WERI-Rb-1 (cell line): Measurements from ENCODE around the gene KLHL13.

ENCODE experiments used
- DNase-seq: peaks from one replicate; pipeline ENCODE4 v3.0.0-alpha.2; 2020
- H3K27ac ChIP-seq: fragments of 250-450 bp; sonication (Bioruptor Pico); 2 replicates; pipeline ENCODE4 v1.5.1; 2020; ENCODE audit warnings: mild to moderate bottlenecking, moderate library complexity
- H3K27me3 ChIP-seq: fragments of 250-450 bp; sonication (Bioruptor Pico); 2 replicates; pipeline ENCODE4 v1.5.1; 2021; ENCODE audit warnings: mild to moderate bottlenecking, low read depth, moderate library complexity; ENCODE audit not compliant: insufficient read depth, severe bottlenecking
- H3K36me3 ChIP-seq: fragments of 250-450 bp; sonication (Bioruptor Pico); 2 replicates; pipeline ENCODE4 v1.5.1; 2020; ENCODE audit warnings: mild to moderate bottlenecking, moderate library complexity
- H3K4me3 ChIP-seq: 2 replicates; pipeline ENCODE4 v1.5.1; 2011; ENCODE audit warnings: low read depth, mild to moderate bottlenecking, control low read depth, low read length
- H3K9me3 ChIP-seq: fragments of 250-450 bp; sonication (Bioruptor Pico); 2 replicates; pipeline ENCODE4 v1.5.1; 2021; ENCODE audit warnings: mild to moderate bottlenecking, moderate library complexity; ENCODE audit not compliant: severe bottlenecking
- CTCF ChIP-seq: IDR thresholded peaks from 2 replicates; pipeline ENCODE4 v1.5.1; 2011; ENCODE audit warnings: low read depth, mild to moderate bottlenecking, control low read depth, inconsistent platforms, low read length

Gene KLHL13

GRCh38 chrX:118116713-118117550, at the start of gene KLHL13:
Gene KLHL13, minus strand, starts transcription at chrX:118116810. Its CDS starts 88,337 bp downstream, at chrX:118028473.
- peaks cover 67% of the 10 kb centered on the region for H3K27me3 ChIP-seq
- no peaks in the 10 kb centered on the region for H3K9me3 ChIP-seq
- H3K36me3 ChIP-seq = no peaks in the 10 kb centered on the region
- no peak within 1 kb of the TSS for H3K27ac ChIP-seq
- no peak within 1 kb of the TSS for H3K4me3 ChIP-seq
- no peak for TF ChIP-seq CTCF
- DNase-seq = no peak

GRCh38 chrX:118164138-118164537, 47.5 kb upstream of the KLHL13 start:
- Histone ChIP-seq H3K27ac (no peak overlapping the region), H3K27me3 (peaks cover 27% of the 10 kb centered on the region), H3K9me3 (no peaks in the 10 kb centered on the region), H3K36me3 (no peaks in the 10 kb centered on the region), H3K4me3 (no peak overlapping the region)
- DNase-seq = no peak
- no peak for TF ChIP-seq CTCF

- no peak for DNase-seq
- no peak overlapping the region for H3K4me3 ChIP-seq
- H3K27me3 ChIP-seq = peaks cover 35% of the 10 kb centered on the region
- no peak for TF ChIP-seq CTCF
- no peak overlapping the region for H3K27ac ChIP-seq
- H3K9me3 ChIP-seq = no peaks in the 10 kb centered on the region
- H3K36me3 ChIP-seq = no peaks in the 10 kb centered on the region
These were observed 40.5 kb upstream of the KLHL13 start for GRCh38 chrX:118156953-118157608.

- TF ChIP-seq CTCF = no peak
- Histone ChIP-seq H3K27me3 (peaks cover 37% of the 10 kb centered on the region), H3K27ac (no peak overlapping the region), H3K4me3 (no peak overlapping the region), H3K9me3 (no peaks in the 10 kb centered on the region), H3K36me3 (no peaks in the 10 kb centered on the region)
- no peak for DNase-seq
These were observed 39.8 kb upstream of the KLHL13 start for GRCh38 chrX:118156254-118156952.

GRCh38 chrX:118153270-118153669, 36.7 kb upstream of the KLHL13 start:
- Histone ChIP-seq H3K27ac (no peak overlapping the region), H3K27me3 (peaks cover 29% of the 10 kb centered on the region), H3K9me3 (no peaks in the 10 kb centered on the region), H3K36me3 (no peaks in the 10 kb centered on the region), H3K4me3 (no peak overlapping the region)
- no peak for TF ChIP-seq CTCF
- no peak for DNase-seq
